ENCODE data around the gene TRAM2.
"Not testable (repeated sequence)": the region's sequence is repeated elsewhere in the genome, so short reads cannot be mapped to it uniquely, and the experiment has no call there.

The TRAM2 gene

DNA sequence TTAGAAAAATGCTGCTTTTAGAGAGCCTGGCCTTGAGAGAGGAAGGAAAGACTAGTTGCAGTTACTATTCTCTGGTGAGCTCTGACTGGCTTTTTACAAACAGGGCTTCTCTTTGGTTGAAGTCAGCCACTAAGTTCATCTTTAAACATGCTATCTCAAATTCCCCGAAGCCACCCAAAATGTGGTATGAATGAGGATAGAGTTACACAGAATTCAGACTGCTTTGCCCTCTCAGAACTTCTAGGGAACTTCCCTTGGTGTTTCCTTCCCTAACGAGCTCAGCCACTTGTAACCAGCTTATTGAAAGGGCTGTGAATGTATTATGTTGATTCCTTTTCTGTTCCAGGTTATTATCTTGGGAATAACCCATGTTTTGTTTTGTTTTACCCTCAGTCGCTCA, 83.2 kb downstream of the TRAM2 start:
- DNase-seq (ENCODE audit: low read depth): no peak

DNA sequence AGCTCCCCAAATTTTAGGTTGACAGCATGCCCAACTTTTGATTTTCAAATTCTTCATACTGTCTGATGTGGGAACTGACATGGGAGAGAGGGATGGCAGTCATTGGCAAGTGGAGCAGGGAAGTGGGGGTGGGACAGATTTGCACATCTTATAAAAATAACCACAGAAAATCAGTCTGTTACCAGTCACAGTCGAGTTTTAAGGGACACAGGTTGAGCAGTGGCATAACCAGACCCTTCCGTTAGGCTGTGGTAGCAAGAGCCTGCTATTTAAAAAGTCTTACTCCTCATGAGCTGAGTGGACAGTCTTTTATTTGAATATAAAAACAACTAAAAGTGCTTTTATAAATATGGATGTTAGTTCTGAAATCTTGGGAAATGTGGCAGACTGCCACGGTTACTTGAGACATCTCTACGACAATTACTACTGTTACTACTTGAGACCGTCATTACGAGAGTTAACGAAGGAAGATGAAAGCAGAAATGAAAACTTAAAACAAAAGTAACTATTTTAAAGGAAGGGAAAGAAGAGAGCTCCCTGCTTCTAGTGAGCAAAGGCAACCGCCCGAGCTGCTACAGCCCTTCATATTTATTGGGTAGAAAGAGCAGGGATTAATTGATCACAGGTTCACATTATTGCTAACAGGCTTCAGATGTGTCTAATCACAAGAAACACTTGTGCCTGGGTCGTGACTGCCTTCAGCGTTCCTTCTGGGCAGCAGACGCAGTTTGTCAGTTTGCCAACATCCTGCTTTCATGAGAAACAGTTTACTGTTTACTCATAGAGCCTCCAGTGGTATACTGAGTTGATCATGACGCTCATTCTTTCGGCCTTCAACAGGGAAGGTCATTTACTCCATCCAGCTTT, 85.4 kb downstream of the TRAM2 start:
- no peak for DNase-seq (ENCODE audit: low read depth)

DNA sequence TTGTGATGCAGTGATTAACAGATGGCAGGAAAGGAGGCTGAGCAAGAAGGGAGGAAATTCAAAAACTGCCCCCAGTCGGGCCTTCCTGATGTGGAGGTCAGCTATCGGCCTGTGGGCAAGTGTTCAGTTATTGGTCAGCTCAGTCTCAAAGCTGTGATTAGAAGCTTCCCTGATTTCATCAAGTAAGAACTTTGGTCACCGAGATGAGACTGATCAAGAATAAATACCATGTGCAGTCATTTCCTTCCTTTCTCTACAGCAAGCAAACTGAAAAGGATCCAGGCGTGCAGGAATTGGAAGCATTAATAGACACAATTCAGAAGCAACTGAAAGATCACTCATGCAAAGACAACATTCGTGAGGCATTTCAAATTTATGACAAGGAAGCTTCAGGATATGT, 87.0 kb downstream of the TRAM2 start:
- no peak for DNase-seq (ENCODE audit: low read depth)

DNA sequence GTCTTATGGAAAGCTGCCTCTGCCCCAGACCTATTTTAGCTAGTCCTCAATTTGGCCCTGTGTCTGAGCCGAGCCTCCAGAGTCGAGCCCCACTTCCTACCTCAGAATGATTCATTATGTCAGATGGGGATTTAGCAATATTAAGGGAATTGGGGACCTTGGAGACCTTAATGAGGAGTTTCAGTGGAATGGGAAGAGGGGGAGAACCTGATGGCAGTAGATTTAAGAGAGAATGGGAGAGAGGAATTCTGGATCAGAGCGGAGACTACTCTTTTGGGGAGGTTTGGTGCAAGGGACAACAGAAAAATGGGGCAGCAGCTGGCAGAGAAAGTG, 93.2 kb downstream of the TRAM2 start:
- DNase-seq (ENCODE audit: low read depth): no peak

DNA sequence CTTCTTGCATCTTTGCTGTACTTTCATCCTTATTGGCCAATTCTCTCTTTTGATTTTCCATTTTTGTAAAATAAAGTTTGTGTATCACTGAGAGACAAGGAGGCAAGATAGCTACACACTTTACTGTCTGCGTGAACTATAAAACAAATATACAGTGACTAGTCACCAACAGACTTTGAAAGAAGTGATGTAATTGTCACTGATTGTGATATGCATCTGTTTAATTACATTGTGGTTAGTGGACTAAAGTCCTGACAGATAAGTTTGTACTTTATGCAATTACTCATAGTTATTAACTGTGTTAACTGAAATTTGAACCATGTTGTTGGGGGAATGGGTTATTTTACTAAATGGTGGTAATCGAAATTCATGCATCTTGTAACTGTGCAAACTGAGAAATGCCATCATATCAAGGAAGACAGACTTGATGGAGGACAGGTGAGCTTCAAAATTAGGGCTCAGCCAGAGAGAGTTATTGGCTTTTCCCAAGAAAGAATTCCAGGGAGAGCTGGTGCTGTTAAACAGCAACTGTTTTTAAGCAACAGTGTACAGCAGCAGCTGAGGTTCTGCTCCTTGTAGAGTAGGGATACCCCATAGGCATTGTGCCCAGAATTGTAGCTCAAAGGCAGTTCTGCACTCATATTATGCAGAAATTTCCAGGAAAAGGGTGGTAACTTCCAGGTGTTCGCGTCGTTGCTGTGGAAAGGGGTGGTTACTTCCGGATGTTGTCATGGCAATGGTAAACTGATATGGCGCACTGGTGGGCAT, 93.8 kb downstream of the TRAM2 start:
- no peak for DNase-seq (ENCODE audit: low read depth)

DNA sequence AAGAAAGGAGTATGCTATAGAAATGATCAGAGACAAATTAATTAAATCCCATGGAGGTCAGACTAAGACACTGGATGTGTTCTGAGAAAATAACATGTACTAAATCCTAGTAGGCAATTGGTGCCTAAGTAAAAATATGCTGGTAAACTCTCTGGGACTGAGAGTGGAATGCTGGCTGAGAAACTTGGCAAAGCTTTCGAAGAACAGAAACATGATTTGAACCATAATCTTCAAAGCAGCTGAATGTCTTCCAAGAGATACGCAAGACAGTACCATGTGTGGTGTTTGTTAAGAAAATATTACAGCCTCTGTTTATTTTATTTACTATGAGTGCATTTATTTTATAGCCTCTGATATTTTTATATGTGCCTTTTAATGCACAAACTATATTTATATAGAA, 101.6 kb downstream of the TRAM2 start:
- DNase-seq (ENCODE audit: low read depth): no peak

DNA sequence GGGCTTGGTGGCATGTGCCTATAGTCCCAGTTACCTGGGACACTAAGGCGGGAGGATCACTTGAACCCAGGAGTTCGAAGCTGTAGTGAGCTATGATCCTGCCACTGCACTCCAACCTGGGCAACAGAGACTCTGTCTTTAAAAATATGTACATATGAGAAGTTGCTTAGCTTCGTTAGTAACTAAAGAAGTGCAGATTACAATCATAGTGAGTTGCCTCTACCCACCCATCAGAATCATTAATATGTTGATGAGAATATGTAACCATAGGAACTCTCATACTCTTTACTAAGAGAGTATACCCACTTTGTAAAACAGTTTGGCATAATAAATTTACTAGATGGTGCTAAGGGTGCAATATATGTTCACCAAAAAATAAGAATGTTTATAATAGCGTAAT, 102.7 kb downstream of the TRAM2 start:
- no peak for DNase-seq (ENCODE audit: low read depth)

DNA sequence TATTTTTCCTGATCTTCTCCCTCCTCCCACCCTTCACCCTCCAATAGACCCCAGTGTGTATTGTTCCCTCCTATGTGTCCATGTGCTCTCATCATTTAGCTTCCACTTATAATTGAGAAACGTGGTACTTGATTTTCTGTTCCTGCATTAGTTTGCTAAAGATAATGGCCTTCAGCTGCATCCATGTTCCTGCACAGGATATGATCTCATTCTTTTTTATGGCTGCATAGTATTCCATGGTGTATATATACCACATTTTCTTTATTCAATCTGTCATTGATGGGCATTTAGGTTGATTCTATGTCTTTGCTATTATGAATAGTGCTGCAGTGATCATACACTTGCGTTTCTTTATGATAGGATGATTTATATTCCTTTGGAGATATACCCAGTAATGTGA, 115.7 kb downstream of the TRAM2 start:
- DNase-seq (ENCODE audit: low read depth): not testable (repeated sequence)

DNA sequence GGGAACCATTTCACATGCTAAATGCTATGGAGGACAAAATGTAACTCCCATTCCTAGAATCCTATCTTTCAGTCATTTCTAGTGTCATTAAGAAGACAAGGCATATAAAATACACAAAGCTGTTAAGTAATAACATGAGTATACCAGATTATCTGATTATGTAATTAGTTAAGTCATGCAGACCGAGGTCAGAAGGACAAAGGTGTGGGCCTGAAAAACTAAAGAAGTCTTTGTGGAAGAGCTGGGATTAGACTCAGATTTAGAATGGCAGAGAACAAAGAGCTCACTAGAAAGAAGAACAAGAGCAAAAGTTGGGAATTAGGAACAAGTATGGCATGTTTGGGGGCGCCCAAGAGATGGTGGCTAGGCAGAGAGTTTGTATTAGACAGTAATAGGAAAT, 119.8 kb downstream of the TRAM2 start:
- no peak for DNase-seq (ENCODE audit: low read depth)

DNA sequence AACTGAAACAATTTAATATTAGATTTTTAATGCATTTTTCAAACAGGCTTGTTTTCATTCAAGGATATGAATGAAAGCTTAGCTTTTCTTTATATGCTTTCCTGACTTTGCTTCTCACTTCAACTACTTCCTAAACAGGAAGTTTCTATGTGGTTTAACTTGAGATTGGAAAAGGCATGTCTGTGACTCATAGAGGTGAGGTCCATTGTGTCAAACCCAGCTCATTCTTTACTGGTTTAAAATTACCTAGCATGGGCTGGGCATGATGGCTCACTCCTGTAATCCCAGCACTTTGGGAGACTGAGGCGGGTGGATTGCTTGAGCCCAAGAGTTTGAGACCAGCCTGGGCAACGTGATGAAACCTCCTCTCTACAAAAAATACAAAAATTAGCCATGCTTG, 122.3 kb downstream of the TRAM2 start:
- no peak for DNase-seq (ENCODE audit: low read depth)
